Naive B cell (primary cell): ENCODE results near the gene UCMA. TPM values are rescaled to one million over a fixed set of nuclear protein-coding genes. Genes with fewer than 3 reads are reported as not detected.

Experiments
- ATAC-seq, 2 donors: fragments of 150-1000 bp; cut with Tn5 transposase; 2 replicates each; pipeline ENCODE4 v1.10.0; 2021; ENCODE audit warnings: low read depth in 2 of 2, mild to moderate bottlenecking in 2 of 2, moderate library complexity in 2 of 2
- DNase-seq: peaks from one replicate; pipeline ENCODE4 v3.0.0; 2022
- H3K27ac Mint-ChIP-seq, 6 donors: one replicate each; pipeline ENCODE4 v1.8.0; 2020 to 2022; ENCODE audit warnings: mild to moderate bottlenecking in 6 of 6, mixed read lengths in 6 of 6, moderate library complexity in 5 of 6, inconsistent platforms in 2 of 6
- H3K27me3 Mint-ChIP-seq, 3 donors: one replicate each; pipeline ENCODE4 v1.8.0; 2021 to 2022; ENCODE audit warnings: mixed read lengths in 3 of 3, mild to moderate bottlenecking in 1 of 3
- H3K36me3 Mint-ChIP-seq, 2 donors: one replicate each; pipeline ENCODE4 v1.8.0; 2020 to 2022; ENCODE audit warnings: mixed read lengths in 2 of 2, inconsistent platforms in 1 of 2, mild to moderate bottlenecking in 1 of 2
- H3K4me1 Mint-ChIP-seq, 3 donors: one replicate each; pipeline ENCODE4 v1.8.0; 2020 to 2022; ENCODE audit warnings: mixed read lengths in 3 of 3, inconsistent platforms in 1 of 3, mild to moderate bottlenecking in 1 of 3, moderate library complexity in 1 of 3
- H3K4me3 Mint-ChIP-seq, 8 donors: one replicate each; pipeline ENCODE4 v1.8.0; 2020 to 2022; ENCODE audit warnings: mild to moderate bottlenecking in 8 of 8, mixed read lengths in 8 of 8, moderate library complexity in 8 of 8, inconsistent platforms in 2 of 8
- H3K9me3 Mint-ChIP-seq, 7 donors: one replicate each; pipeline ENCODE4 v1.8.0; 2020 to 2022; ENCODE audit warnings: mixed read lengths in 7 of 7, mild to moderate bottlenecking in 5 of 7, inconsistent platforms in 2 of 7, moderate library complexity in 1 of 7
- polyA plus RNA-seq, 6 donors: library from polyadenylated mRNA; unstranded; fragments of 300-500 nt; fragmentation: Illumina TruSeq; gene quantifications; one replicate each; pipeline ENCODE4 v1.2.3, GENCODE V29; 2021; ENCODE audit warnings: low read depth in 6 of 6

The UCMA gene
- polyA plus RNA-seq, 6 donors from 2014 or later = not detected

DNA sequence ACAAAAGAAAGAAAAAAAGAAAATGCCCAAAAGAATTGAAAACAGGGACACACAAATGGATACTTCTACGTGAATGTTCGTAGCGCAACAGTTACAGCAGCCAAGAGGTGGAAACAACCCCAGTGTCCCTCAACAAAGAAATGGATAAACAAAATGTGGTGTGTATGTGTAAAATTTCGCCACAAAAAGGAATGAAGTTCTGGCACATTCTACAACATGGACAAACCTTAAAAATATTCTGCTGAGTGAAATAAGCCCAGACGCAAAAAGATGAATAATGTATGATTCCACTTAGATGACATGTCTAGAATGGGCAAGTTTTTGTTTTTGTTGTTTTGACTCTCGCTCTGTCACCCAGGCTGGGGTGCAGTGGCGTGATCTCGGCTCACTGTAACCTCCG lies 10.9 kb downstream of the UCMA start:
- Mint-ChIP-seq H3K9me3 (no peaks in the 10 kb centered on the region), H3K27ac (no peak overlapping the region), H3K36me3 (no peaks in the 10 kb centered on the region), H3K4me3 (no peak overlapping the region), H3K4me1 (no peaks in the 10 kb centered on the region), H3K27me3 (no peaks in the 10 kb centered on the region)
- ATAC-seq (no peak), DNase-seq (no peak)

GRCh38 chr10:13222566-13222965 lies 11.6 kb downstream of the UCMA start:
- ATAC-seq (no peak), DNase-seq (no peak)
- no peaks in the 10 kb centered on the region for H3K4me1 Mint-ChIP-seq
- no peaks in the 10 kb centered on the region for H3K9me3 Mint-ChIP-seq
- no peak overlapping the region for H3K27ac Mint-ChIP-seq
- no peaks in the 10 kb centered on the region for H3K27me3 Mint-ChIP-seq
- no peak overlapping the region for H3K4me3 Mint-ChIP-seq
- H3K36me3 Mint-ChIP-seq = no peaks in the 10 kb centered on the region

DNA sequence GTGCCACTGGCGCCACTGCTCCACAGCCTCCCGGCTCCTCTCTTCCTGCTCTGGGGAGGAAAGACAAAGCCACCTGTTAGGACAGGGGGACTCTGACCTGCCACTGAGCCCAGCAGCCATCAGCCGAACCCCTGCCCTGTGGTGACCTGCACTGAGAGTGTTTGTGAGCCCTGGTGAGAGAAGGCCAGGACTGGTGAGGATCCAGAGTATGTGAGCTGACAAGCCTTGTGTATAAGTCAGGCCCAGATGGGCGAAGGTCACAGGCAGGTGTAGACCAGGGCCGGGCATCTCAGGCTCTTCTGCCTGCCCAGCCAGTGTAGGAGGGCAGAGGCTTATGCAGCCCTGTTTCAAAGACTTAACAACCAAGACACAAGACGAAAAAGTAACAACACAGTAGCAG lies 12.0 kb downstream of the UCMA start:
- Mint-ChIP-seq H3K27ac (no peak overlapping the region), H3K36me3 (no peaks in the 10 kb centered on the region), H3K27me3 (no peaks in the 10 kb centered on the region), H3K4me1 (no peaks in the 10 kb centered on the region), H3K4me3 (no peak overlapping the region), H3K9me3 (no peaks in the 10 kb centered on the region)
- ATAC-seq (no peak), DNase-seq (no peak)

GRCh38 chr10:13221572-13221971 lies 12.6 kb downstream of the UCMA start:
- Mint-ChIP-seq H3K27ac (peak overlapping the region in 1 of 6 donors; percentile 36), H3K4me1 (no peaks in the 10 kb centered on the region), H3K36me3 (no peaks in the 10 kb centered on the region), H3K4me3 (peak overlapping the region in 1 of 8 donors; percentile 45), H3K9me3 (no peaks in the 10 kb centered on the region), H3K27me3 (no peaks in the 10 kb centered on the region)
- DNase-seq (no peak), ATAC-seq (no peak)

GRCh38 chr10:13219685-13220670 lies 14.2 kb downstream of the UCMA start:
- peak overlapping the region in 1 of 8 donors; percentile 12 for H3K4me3 Mint-ChIP-seq
- no peaks in the 10 kb centered on the region for H3K9me3 Mint-ChIP-seq
- no peak for DNase-seq
- peak in 1 of 2 donors; percentile 50 for ATAC-seq
- H3K4me1 Mint-ChIP-seq = no peaks in the 10 kb centered on the region
- H3K27me3 Mint-ChIP-seq = no peaks in the 10 kb centered on the region
- H3K27ac Mint-ChIP-seq = no peak overlapping the region
- H3K36me3 Mint-ChIP-seq = no peaks in the 10 kb centered on the region

- ATAC-seq = no peak
- Mint-ChIP-seq H3K9me3 (no peaks in the 10 kb centered on the region), H3K27me3 (no peaks in the 10 kb centered on the region), H3K36me3 (no peaks in the 10 kb centered on the region), H3K4me3 (no peak overlapping the region), H3K4me1 (no peaks in the 10 kb centered on the region), H3K27ac (peak overlapping the region in 1 of 6 donors; percentile 11)
- no peak for DNase-seq
Observed at GRCh38 chr10:13218878-13219277, 15.3 kb downstream of the UCMA start.

DNA sequence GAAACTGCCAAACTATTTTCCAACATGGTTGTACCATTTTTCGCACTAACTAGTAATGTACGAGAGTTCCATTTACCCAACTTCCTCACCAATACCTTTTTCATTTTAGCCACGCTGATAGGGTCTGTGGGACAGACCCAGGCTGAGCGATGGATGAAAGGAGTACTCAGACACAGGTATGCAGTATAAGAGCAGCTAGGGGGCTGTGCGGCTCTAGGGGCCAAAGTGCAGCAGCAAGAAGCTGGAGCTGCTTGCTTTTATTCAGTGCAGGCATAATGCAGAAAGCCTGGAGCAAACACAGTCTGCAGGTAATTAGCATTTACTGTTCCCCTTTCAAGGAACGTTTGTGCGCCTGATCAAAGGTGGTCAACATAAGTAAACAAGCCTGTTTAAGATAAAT lies 21.0 kb downstream of the UCMA start:
- Mint-ChIP-seq H3K4me3 (no peak overlapping the region), H3K9me3 (no peaks in the 10 kb centered on the region), H3K27ac (peak overlapping the region in 1 of 6 donors; percentile 69), H3K27me3 (no peaks in the 10 kb centered on the region), H3K36me3 (no peaks in the 10 kb centered on the region), H3K4me1 (no peaks in the 10 kb centered on the region)
- no peak for ATAC-seq
- DNase-seq = no peak

DNA sequence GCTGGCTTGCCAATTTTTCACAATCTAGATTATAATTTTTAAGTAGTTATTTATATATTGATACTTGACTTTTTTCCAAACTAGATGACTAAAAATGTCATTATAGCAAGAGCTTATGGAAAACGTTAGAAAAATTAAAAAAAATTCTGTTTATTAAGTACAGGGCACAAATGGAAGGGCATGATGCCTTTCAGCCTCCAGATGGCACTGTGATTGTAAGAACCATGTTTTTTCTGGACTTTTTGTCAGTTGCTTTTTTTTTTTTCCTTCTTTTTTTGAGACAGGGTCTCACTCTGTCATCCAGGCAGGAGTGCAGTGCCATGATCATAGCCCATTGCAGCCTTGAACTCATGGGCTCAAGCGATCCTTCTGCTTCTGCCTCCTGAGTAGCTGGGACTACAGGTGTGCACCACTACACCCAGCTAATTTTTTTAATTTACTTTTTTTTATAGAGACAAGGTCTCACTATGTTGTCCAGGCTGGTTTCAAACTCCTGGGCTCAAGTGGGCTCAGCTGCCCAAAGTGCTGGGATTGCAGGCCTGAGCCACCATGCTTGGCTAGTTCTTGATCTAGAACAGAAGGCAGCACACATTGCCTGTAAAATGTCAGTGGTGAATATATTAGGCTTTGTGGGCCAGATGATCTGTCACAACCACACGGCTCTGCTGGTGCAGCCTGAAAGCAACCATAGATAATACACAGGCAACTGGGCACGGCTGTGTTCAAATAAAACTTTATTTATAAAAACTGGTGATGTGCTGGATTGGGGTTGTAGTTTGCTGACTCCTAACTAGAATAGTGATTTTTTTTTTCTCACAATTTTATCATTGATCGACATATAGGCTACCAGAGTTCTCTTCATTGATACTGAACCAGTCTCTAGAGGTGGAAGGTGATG lies 27.4 kb downstream of the UCMA start:
- H3K9me3 Mint-ChIP-seq = peaks cover 0 to 2% (median 0%) of the 10 kb centered on the region in 7 donors
- H3K27ac Mint-ChIP-seq = no peak overlapping the region
- DNase-seq = no peak
- no peaks in the 10 kb centered on the region for H3K27me3 Mint-ChIP-seq
- H3K36me3 Mint-ChIP-seq = no peaks in the 10 kb centered on the region
- no peaks in the 10 kb centered on the region for H3K4me1 Mint-ChIP-seq
- ATAC-seq = no peak
- H3K4me3 Mint-ChIP-seq = no peak overlapping the region

DNA sequence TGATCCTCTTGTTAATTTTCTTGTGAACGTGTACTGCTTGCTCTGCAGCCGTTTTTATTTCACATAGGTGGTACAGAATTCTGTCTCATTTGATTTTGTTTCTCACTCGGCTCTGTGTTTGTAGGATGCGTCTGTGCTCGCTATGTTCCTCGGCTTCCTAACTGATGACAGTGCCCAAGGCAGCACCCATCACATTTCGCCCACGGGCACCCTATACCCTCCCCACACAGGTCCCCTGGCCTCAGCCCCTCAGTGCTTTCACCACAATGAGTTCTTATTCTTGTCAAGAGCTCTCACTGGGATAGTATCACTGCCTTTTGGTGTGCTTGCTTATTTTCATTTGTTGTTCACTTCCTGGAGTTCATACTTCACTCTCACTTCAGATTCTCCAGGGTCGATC lies 28.1 kb downstream of the UCMA start:
- no peaks in the 10 kb centered on the region for H3K27me3 Mint-ChIP-seq
- no peaks in the 10 kb centered on the region for H3K4me1 Mint-ChIP-seq
- no peak for DNase-seq
- H3K36me3 Mint-ChIP-seq = no peaks in the 10 kb centered on the region
- no peak overlapping the region for H3K27ac Mint-ChIP-seq
- ATAC-seq = no peak
- H3K9me3 Mint-ChIP-seq = peaks cover 0 to 2% (median 0%) of the 10 kb centered on the region in 7 donors
- H3K4me3 Mint-ChIP-seq = no peak overlapping the region

- Mint-ChIP-seq H3K27me3 (no peaks in the 10 kb centered on the region), H3K4me3 (no peak overlapping the region), H3K36me3 (no peaks in the 10 kb centered on the region), H3K4me1 (no peaks in the 10 kb centered on the region), H3K27ac (no peak overlapping the region), H3K9me3 (no peaks in the 10 kb centered on the region)
- ATAC-seq = no peak
- no peak for DNase-seq
Observed at GRCh38 chr10:13201132-13201531, 33.0 kb downstream of the UCMA start.

GRCh38 chr10:13195016-13195415 lies 39.2 kb downstream of the UCMA start:
- Mint-ChIP-seq H3K4me1 (no peaks in the 10 kb centered on the region), H3K36me3 (no peaks in the 10 kb centered on the region), H3K9me3 (no peaks in the 10 kb centered on the region), H3K27me3 (no peaks in the 10 kb centered on the region), H3K27ac (no peak overlapping the region), H3K4me3 (peak overlapping the region in 1 of 8 donors; percentile 52)
- DNase-seq (no peak), ATAC-seq (no peak)

- Mint-ChIP-seq H3K9me3 (no peaks in the 10 kb centered on the region), H3K4me1 (no peaks in the 10 kb centered on the region), H3K4me3 (no peak overlapping the region), H3K27me3 (no peaks in the 10 kb centered on the region), H3K36me3 (no peaks in the 10 kb centered on the region), H3K27ac (no peak overlapping the region)
- ATAC-seq (no peak), DNase-seq (no peak)
Observed at GRCh38 chr10:13193637-13194036, 40.5 kb downstream of the UCMA start.

DNA sequence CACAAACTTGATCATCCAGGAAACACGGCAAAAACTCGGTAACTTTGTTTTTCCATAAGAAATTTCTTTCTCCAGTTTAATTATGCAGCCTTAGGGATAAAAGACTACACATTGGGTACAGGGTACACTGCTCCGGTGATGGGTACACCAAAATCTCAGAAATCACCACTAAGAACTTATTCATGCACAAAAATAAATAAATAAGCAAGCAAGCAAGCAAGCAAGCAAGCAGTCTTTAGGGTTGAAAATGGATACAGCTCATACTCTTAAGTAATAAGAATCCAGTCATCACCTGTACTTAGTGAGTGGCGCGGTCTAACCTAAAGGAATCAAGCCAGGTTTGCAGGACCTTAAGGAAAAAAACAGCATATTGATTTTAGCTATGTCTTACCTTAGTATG lies 42.8 kb downstream of the UCMA start:
- Mint-ChIP-seq H3K27ac (no peak overlapping the region), H3K4me3 (no peak overlapping the region), H3K4me1 (no peaks in the 10 kb centered on the region), H3K9me3 (peaks cover 0 to 7% (median 0%) of the 10 kb centered on the region in 7 donors), H3K36me3 (no peaks in the 10 kb centered on the region), H3K27me3 (no peaks in the 10 kb centered on the region)
- DNase-seq = no peak
- ATAC-seq = no peak

GRCh38 chr10:13190816-13191215 lies 43.4 kb downstream of the UCMA start:
- Mint-ChIP-seq H3K27ac (no peak overlapping the region), H3K9me3 (peaks cover 0 to 7% (median 0%) of the 10 kb centered on the region in 7 donors), H3K27me3 (no peaks in the 10 kb centered on the region), H3K36me3 (no peaks in the 10 kb centered on the region), H3K4me3 (no peak overlapping the region), H3K4me1 (no peaks in the 10 kb centered on the region)
- no peak for DNase-seq
- no peak for ATAC-seq
